ENCODE results near the gene PLEKHM3.

DNA sequence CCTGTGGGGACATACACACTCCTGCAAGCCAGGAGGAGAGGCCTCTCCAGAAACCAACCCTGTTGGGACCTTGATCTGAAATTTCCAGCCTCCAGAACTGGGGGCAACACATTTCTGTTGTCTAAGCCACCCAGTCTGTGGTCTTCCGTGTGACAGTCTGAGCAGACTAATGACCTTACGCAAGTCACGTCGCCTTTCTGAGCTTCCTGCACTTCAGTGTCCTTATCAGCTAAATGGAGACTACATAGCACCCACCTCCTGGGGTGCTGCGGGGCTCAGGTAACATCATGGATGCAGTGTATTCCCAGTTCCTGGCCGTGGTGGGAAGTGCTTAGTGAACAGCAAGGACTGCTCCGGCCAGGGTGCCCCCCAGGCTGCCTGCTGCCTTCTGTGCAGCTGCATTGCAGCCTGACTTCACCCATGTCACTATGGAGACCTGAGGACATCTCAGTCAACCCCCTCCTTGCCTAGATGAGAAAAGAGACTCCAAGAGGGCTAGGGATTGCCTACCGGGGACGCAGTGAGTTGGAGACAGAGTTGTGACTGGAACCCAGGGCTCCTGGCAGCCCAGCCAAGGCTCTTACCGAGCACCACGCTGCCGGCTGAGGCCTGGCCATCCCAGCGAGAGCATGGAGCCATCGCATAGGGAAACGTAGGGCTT is 194.4 kb downstream of the PLEKHM3 start:
- TF ChIP-seq, protein P1, sequence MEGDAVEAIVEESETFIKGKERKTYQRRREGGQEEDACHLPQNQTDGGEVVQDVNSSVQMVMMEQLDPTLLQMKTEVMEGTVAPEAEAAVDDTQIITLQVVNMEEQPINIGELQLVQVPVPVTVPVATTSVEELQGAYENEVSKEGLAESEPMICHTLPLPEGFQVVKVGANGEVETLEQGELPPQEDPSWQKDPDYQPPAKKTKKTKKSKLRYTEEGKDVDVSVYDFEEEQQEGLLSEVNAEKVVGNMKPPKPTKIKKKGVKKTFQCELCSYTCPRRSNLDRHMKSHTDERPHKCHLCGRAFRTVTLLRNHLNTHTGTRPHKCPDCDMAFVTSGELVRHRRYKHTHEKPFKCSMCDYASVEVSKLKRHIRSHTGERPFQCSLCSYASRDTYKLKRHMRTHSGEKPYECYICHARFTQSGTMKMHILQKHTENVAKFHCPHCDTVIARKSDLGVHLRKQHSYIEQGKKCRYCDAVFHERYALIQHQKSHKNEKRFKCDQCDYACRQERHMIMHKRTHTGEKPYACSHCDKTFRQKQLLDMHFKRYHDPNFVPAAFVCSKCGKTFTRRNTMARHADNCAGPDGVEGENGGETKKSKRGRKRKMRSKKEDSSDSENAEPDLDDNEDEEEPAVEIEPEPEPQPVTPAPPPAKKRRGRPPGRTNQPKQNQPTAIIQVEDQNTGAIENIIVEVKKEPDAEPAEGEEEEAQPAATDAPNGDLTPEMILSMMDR (IDR thresholded peaks at IDR 0.05), result no peak
- no peak for TF ChIP-seq POLR2A (IDR thresholded peaks at IDR 0.05)
- no peak for TF ChIP-seq EP300 (IDR thresholded peaks at IDR 0.05)
